HG03442 (cell line): ENCODE measurements around the gene NTN4.
"Not testable (repeated sequence)": the region's sequence is repeated elsewhere in the genome, so short reads cannot be mapped to it uniquely, and the experiment has no call there.

Experiments
- ATAC-seq: cut with Tn5 transposase; IDR thresholded peaks from one replicate; pipeline ENCODE4 v1.9.1; 2021; ENCODE audit warnings: mild to moderate bottlenecking, moderate library complexity; ENCODE audit not compliant: unreplicated experiment

NTN4 gene

GRCh38 chr12:95629392-95629791 lies 161.2 kb downstream of the NTN4 start:
- no peak for ATAC-seq

DNA sequence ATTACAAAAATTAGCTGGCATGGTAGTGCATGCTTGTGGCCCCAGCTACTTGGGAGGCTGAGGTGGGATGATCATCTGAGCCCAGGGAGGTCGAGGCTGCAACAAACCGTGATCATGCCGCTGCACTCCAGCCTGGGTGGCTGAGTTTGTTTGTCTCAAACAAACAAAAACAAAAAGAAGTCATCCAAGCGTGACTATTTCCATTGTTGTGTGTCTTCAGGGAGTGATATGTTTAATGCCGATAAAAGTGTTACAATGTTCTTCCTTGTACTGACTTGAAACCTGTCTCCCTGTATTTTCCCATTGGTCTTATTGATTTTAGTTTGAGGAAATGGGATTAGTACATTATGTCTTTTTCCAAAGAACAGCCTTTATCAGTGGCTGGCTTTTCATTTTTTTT lies 163.7 kb downstream of the NTN4 start:
- no peak for ATAC-seq

DNA sequence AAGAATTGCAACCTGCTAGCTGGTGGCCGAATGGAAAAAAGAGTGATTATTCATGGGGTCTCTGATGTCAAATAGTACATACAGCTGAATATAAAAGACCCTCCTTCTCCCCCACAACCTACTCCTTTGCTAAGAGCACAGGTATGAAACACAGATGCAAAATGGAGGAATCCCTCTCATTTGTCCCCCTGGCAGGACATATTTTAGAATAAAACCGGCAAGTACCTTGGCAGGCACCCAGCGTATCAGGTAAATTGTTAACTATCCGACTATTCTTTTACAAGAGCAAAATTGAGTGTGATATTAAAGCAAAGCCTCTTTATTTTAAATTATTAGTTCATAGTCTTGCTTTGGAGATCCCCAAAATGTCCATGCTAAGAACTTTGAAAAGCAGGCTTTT lies 165.6 kb downstream of the NTN4 start:
- ATAC-seq, result no peak

- no peak for ATAC-seq
These were observed 166.0 kb downstream of the NTN4 start for GRCh38 chr12:95624589-95624988.

DNA sequence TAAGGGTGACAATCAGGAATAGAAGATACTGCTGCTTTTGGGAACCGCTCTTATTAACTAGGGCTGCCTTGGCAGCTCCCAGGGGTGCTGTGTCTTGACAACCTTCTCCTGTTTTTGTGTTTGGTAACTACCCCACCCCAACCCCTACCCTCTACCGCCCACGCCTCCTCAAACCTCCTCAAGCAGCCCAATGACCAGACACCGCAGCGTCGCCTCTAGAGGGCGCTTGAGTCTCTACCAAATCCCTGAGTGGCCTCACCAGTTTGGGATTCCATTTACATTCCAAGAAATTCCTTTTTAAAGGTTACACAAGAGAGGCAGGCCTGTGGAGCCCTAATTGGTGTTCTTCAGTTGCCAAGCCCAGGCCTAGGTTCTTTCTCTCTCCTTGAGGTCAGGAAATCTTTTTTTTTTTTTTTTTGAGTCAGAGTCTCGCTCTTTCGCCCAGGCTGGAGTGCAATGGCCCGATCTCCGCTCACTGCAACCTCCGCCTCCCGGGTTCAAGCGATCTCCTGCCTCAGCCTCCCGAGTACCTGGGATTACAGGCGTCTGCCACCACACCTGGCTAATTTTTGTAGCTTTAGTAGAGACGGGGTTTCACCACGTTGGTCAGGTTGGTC lies 166.9 kb downstream of the NTN4 start:
- ATAC-seq, result no peak

GRCh38 chr12:95622879-95623278 lies 167.7 kb downstream of the NTN4 start:
- ATAC-seq, result no peak

DNA sequence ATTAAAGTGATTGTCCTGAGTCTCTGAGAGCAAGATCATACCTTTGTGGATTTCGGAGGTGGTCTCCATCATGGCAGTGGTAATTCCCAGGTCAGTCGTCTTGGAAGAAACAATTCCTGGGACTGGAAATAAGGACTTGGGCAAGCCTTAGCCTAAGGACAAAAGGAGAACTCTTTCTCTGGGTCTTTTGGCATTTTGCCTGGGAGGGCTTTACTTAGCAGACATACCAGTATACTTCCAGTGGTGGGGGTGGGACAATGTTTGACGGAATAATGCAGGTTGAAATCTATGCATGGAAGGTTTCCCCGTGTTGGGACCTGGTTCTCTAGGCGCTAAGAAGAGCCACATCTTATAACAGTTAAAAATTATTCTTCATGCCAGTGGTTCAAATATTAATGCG lies 168.8 kb downstream of the NTN4 start:
- no peak for ATAC-seq

DNA sequence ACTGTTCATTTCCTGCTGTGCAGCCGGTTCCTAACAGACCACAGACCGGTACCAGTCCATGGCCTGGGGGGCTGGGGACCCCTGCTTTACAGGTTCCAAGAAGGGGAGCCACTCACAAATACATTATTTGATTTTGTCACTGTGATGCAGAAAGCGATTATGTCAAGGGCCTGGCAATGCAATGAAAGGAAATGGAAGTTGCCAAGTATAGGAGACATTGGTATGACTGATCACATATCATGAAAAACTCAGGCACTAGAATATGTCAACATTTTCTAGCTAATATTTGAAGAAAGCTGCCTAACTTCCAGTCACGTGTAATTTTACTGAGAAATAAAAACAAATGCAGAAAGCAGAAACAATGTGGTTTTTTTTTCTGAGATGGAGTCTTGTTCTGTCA lies 170.4 kb downstream of the NTN4 start:
- ATAC-seq, result no peak

DNA sequence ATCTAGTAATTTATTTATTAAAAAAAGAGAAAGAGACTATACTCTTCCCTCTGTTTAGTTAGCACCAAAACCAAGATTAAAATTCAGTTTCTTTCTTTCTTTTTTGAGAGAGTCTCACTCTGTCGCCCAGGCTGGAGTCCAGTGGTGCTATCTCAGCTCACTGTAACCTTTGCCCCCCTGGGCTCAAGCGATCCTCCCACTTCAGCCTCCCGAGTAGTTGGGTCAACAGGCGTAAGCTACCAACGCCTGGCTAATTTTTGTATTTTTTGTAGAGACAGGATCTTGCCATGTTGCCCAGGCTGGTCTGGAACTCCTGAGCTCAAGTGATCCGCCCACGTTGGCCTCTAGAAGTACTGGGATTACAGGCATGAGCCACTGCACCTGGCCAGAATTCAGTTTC lies 174.1 kb downstream of the NTN4 start:
- ATAC-seq, result not testable (repeated sequence)

GRCh38 chr12:95615749-95616148 lies 174.8 kb downstream of the NTN4 start:
- ATAC-seq, result no peak

- no peak for ATAC-seq
These were observed 176.1 kb downstream of the NTN4 start for GRCh38 chr12:95614390-95614982.

- no peak for ATAC-seq
These were observed 177.5 kb downstream of the NTN4 start for GRCh38 chr12:95613021-95613420.

DNA sequence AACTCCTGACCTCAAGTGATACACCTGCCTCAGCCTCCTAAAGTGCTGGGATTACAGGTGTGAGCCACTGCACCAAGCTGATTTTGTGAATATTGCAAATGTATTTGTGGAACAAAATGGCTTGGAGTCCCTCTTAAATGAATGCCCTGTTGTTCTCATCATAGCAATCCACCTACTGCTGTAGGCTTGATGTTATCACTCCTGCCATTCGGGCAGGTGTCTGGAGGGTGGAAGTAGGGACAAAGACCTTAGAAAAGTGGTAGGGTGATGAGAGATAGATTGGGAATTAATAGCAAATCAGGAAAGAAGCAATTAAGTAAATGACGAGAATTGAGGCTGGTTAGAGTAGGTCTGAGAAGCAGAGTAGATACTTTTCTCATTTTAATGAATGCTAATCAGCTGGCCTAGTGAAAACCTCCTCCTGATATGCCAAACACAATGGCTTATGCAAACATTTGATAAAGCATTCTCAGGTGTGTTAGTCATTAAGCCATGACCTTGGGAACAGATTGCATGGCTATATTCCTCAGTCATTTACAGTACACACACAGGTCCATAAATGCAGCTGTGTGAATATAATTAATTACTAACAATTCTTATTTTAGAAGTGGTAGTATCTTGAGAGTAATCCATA lies 178.8 kb downstream of the NTN4 start:
- ATAC-seq, result no peak

GRCh38 chr12:95608252-95609033 lies 182.1 kb downstream of the NTN4 start:
- no peak for ATAC-seq
